GM12891 (cell line): ENCODE data around the gene ADGRG4.

ENCODE experiments used
- POLR2A ChIP-seq: IDR thresholded peaks from 2 replicates; pipeline ENCODE4 v1.6.1; 2011; ENCODE audit warnings: low read depth, low read length, control low read depth
- POLR2AphosphoS5 ChIP-seq: IDR thresholded peaks from 2 replicates; pipeline ENCODE4 v1.6.1; 2011; ENCODE audit warnings: low read depth, low read length, control low read depth

- TF ChIP-seq POLR2AphosphoS5 (no peak), POLR2A (no peak)
These were observed 32.4 kb upstream of the ADGRG4 start for GRCh38 chrX:136268051-136269048.
